HG02759 (cell line): ENCODE measurements around the gene NAIP.
"Not testable (repeated sequence)": the region's sequence is repeated elsewhere in the genome, so short reads cannot be mapped to it uniquely, and the experiment has no call there.

ENCODE experiments used
- ATAC-seq: cut with Tn5 transposase; IDR thresholded peaks from one replicate; pipeline ENCODE4 v1.9.1; 2021; ENCODE audit warnings: mild to moderate bottlenecking, moderate library complexity; ENCODE audit not compliant: unreplicated experiment

NAIP gene, protein sequence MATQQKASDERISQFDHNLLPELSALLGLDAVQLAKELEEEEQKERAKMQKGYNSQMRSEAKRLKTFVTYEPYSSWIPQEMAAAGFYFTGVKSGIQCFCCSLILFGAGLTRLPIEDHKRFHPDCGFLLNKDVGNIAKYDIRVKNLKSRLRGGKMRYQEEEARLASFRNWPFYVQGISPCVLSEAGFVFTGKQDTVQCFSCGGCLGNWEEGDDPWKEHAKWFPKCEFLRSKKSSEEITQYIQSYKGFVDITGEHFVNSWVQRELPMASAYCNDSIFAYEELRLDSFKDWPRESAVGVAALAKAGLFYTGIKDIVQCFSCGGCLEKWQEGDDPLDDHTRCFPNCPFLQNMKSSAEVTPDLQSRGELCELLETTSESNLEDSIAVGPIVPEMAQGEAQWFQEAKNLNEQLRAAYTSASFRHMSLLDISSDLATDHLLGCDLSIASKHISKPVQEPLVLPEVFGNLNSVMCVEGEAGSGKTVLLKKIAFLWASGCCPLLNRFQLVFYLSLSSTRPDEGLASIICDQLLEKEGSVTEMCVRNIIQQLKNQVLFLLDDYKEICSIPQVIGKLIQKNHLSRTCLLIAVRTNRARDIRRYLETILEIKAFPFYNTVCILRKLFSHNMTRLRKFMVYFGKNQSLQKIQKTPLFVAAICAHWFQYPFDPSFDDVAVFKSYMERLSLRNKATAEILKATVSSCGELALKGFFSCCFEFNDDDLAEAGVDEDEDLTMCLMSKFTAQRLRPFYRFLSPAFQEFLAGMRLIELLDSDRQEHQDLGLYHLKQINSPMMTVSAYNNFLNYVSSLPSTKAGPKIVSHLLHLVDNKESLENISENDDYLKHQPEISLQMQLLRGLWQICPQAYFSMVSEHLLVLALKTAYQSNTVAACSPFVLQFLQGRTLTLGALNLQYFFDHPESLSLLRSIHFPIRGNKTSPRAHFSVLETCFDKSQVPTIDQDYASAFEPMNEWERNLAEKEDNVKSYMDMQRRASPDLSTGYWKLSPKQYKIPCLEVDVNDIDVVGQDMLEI (N-terminal part only)

DNA sequence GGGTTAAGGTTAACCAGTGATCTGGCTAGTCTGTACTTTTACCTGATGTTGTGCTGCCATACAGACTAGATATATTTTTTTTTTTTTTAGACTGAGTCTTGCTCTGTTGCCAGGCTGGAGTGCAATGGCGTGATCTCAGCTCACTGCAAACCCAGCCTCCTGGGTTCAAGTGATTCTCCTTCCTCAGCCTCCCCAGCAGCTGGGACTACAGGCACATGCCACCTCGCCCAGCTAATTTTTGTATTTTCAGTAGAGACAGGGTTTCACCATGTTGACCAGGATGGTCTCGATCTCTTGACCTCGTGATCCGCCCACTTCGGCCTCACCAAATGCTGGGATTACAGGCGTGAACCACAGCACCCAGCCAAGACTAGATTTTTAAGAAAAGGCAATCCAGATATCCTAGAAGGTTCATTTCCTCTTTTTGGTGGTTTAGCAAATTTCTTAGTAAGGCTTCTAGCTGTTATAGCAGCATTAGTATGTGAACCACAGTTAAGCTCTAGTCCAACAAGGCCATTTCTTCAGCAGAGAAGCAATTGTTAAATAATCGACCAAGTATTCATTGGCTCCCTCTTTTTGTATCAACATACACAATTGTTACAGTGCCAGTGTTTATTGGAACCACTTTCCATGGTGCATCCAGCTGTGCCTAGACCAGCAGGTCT, at the start of gene NAIP:
Gene NAIP, minus strand, starts transcription at position 51 of the 665 bp plus-strand sequence. CDS start 12,424 bp downstream, outside the sequence.
- not testable (repeated sequence) for ATAC-seq

DNA sequence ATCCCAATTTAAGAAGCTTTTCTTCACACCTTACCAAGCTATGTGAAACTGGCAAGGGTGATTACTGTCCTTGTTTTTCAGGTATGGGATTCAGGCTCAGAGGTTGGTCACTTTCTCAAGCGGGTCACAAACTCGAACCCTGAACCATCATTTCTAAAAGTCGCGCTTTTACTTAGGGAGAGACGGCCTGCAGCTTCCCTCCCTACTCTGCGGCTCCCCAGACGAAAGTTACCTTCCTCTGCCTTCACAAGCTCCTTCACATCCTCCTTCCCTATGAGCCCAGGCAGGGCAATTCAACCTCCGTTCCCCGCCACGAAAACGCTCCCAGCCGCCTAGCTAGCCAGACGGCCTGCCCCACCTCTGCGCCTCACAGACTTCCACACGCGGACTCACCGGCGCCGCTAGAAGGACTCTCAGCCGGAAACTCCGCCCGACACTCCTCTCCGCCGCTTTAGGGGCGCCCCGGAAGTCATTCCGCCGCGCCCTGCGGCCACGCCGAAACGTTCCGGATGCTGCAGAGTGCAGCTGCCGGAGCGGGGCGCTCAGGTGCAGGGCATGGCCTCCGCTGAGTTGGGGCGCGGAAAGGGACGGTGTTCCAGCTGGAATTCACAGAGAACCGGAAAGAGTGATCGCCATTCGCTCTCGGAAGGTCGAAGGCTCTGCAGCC, 42.3 kb upstream of the NAIP start, which contains the start of gene GTF2H2:
Gene GTF2H2, minus strand, starts transcription at position 415 of the 667 bp plus-strand sequence. CDS start 4,913 bp downstream, outside the sequence.
- peak; percentile 98 for ATAC-seq

DNA sequence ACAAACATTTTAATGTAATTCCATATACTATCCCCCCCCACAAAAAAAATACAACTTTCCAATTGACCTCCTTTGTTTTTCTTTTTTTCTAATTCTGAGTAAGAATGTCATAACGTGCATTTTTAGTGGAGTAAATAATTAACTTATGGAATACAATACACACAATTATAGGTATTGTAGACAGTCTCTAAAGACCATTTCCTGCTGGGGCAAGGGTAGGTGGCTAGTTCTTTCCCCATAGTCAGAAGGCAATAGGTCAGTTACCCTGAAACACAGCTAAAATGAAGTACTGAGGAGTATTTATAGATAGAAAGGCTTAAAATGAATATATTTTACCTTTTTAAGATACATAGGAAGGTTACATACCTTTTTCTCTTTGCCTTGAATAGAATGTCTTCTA, 36.2 kb upstream of the NAIP start:
- not testable (repeated sequence) for ATAC-seq

DNA sequence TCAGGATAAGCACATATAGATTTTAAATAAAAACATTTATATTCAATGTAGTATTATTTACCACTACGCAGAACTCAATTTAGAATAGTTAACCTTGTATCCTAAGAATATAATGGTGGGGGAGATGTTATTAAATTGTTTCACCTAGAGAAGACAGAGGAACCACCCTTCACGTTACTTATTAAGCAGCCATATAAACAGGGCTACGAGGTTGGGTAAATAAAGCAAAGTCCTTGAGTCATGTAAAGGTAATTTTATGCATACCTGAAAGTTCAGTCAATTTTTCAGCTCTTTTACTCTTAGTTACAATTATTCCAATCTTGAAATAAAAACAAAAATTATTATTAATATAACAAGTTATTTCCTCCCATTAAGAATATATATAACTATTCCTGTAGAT, 34.3 kb upstream of the NAIP start:
- ATAC-seq, result not testable (repeated sequence)

DNA sequence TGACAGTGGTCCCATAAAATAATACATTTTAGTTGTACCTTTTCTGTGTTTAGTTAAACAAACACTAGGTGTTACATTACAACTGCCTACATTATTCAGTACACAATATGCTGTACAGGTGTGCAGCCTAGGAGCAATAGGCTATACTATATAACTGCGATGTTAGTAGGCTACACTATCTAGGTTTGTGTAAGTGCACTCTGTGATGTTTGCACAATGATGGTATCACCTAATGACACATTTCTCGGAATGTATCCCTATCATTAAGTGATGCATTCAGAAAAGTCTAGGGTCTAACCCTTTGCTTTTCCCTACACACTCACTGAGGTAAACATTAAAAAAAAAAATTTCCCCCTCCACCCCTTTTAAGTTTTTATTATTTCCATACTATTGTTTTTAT, 19.7 kb upstream of the NAIP start:
- not testable (repeated sequence) for ATAC-seq

DNA sequence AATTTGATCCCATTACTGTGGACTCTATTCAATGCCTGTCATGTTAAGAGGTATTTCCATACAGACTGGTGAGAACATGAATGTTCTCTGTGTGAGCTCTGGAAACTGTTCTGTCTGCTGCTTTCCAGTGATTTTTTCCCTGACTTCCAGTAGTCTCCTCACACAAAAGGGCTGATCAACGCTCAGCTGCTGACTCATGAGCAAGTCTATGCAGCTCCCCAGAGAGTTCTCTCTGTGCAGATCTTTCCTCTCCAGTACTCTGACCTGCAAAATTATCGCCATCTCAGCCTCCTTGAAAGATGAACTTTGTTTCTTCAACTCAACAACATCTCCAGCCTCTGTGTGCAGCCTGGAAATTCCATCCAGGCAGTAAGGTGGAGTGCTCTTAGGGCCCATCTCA, 19.0 kb upstream of the NAIP start:
- not testable (repeated sequence) for ATAC-seq

DNA sequence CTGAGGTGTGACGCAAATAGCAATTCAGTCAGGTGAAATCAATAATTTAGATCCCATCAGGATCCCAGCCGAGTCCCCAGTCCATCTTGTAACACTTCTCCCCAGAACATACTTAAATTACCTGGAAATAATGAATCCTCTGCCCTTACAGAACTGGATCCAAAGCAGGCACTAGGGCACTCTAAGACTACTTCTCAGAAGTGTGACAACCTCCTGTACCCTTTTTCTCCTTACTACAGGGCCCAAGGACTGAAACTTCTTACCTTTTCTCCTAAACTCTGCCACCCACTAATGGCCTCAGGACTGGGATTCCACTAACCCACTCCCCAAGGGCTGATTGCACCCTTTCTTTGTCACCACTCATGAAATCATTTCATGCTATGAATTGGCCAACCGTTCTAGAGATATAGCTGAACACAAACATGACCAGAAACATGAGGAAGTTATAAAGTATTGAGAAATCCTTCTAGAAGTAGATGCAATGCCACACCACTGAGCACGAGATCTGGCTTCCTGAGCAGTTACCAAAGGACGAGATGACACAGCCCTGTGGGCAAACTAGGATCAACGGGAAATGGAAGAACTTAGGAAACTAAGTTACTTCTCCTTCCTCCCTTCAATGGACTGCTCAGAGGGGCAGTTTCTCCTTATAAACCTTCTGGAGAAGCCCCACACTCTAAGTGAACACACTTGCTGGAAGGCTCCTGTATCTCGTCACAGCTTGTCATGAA, 6.1 kb upstream of the NAIP start:
- not testable (repeated sequence) for ATAC-seq

DNA sequence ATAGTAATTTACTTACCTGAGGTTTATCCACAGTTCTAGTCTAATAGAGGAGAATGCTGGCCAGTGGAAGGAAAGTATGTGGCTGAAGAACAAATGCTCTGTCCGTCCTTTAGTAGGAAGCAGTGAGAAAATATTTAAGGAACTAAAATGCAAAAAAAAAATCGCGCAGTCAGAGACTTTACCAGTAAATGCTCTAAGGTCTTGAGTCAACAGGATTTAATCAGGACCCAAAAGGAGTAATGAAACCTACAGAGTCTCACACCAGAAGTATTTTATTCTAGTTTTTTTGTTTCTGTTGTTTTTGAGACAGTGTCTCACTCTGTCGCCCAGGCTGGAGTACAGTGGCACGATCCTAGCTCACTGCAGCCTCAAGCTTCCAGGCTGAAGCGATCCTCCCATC, 4.5 kb downstream of the NAIP start:
- ATAC-seq, result not testable (repeated sequence)

DNA sequence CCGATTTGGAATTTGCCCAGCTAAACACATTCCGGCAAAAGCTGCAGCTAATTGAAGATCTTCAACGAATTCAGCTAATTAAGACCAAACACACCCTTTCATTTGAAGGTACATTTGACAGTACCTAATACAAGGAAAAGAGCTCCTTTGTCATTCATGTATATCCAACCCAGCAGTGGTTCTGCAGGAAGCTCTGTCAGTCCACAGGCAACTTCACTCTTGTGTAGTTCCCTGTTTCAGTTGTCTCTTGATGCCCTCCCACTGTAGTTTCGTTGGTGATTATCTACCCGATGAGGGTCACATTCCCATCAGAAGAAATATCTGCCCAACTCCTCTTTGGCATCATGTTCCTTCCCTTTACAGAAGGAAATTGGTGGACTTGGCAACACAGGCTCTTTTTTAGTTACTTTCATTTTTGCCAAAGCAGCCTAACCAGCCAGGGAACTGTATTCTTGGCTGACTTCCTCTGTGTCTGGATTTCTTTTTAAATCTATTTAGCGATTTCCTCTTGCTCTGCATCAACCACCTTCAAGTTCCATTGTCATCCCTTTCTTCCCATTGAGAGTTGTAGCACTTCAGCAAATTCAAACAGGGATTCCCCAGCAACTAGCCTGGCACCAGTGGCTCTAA, 6.6 kb downstream of the NAIP start:
- not testable (repeated sequence) for ATAC-seq

DNA sequence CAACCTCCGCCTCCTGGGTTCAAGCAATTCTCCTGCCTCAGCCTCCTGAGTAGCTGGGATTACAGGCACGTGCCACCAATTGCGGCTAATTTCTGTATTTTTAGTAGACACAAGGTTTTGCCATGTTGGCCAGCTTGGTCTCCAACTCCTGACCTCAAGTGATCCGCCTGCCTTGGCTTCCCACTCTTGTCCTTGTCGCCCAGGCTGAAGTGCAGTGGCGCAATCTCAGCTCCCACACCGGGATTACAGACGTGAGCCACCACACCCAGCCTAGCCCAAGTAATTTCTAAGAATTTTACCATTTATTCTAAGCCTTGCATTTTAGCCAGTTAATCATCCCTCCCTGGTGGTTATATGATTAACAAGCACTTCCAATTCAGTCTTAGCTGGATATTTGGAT, 11.0 kb downstream of the NAIP start:
- no peak for ATAC-seq

DNA sequence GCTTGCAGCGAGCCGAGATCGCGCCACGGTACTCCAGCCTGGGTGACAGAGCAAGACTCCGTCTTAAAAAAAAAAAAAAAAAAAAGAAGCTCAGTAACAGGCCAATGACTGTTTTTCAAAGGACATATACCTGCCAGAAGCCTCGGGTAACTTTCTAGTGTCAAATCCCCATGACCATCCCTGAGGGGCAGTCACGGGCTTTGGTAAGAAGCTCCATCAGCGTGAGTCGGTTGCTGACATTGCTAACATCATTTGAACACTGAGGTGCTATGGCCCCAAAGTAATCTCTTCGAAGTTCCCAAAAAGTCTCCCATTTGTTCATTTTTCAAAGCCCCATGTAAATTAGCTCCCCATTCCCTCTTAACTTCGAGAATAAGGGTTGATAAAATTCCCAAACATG, 11.6 kb downstream of the NAIP start:
- no peak for ATAC-seq

DNA sequence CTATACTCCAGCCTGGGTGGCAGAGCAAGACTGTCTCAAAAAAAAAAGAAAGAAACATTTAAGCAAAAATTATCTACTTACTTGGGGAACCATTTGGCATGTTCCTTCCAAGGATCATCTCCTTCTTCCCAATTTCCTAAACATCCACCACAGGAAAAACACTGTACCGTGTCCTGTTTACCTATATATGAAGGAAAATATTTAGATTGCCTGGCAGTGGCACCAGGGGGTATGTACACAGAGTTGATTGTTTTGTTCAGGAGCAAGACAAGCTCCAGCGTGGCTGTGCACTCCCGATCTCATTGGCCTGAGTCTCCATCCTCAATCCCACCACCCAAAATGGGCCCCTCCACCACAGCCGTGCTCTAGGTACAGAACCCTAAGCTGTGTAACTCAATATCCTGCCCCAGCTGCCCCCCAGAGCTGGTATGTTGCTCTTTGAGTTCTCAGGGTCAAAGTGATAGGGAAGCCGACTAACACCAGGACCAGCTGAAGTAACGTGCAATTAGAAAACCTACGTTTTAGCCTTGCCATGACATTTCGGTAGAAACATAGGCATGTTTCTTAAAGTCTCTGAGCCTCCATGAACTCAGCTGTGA, 13.8 kb downstream of the NAIP start:
- no peak for ATAC-seq

DNA sequence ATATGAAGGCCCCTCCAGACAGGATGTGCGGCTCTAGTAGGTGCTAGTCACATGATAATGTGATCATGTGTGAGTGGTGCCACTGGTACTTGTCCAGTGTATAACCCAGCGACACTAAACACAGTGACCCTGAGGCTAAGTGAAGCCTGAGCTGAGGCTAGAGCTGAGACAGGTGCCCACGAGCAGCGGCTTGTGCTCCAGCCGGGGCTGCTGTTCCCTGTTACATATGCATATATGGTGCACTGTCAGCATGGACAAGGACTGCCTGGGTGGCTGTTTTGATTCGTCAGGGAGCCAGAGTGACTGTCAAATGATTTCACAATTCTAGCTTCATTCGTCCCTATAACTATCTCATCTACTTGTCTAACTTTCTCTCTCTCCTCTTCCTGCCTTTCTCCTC, 18.2 kb downstream of the NAIP start:
- ATAC-seq, result not testable (repeated sequence)

DNA sequence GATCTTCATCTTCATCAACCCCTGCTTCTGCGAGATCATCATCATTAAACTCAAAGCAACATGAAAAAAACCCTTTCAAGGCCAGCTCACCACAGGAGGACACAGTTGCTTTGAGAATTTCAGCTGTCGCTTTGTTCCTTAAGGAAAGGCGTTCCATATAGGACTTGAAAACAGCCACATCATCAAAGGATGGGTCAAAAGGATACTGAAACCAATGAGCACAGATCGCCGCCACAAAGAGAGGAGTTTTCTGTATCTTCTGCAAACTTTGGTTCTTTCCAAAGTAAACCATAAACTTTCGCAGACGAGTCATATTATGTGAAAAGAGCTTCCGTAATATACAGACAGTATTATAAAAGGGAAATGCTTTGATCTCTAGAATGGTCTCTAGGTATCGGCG, 40.3 kb downstream of the NAIP start:
- ATAC-seq, result not testable (repeated sequence)

DNA sequence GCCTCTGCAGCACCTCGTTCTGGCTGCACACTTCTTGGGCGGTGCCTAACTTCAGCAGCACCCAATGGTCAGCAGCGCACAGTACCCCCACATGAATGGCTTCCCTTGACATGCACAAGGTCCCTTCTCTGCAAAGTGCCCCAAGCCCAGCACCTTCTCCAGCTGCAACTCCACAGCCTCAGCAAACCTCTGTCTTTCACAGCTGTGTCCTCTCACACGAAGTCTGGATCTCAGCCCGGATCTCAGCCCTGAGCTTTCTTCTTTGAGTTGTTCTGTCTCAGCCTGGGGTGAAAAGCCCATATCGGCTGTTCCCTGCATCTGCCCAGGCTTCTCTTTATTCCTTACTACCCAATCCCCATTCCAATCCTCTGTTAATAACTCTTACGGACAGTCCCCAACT, 57.9 kb downstream of the NAIP start:
- not testable (repeated sequence) for ATAC-seq

DNA sequence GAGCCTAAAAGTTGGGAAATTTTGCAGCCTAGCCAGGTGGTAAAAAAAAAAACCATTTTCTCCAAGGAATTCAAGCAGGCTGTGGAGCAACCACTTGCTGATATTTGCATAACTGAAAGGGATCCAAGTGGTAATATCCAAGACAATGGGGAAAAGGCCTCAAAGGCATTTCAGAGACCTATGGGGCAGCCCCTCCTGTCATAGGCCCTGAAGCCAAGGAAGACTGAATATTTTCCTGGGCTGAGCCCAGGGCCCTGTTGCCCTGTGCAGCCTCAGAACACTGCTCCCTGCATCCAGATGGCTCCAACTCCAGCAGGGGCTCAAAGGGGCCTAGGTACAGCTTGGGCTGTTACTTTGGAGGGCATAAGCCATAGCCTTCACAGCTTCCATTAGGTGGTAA, 60.6 kb downstream of the NAIP start:
- not testable (repeated sequence) for ATAC-seq

DNA sequence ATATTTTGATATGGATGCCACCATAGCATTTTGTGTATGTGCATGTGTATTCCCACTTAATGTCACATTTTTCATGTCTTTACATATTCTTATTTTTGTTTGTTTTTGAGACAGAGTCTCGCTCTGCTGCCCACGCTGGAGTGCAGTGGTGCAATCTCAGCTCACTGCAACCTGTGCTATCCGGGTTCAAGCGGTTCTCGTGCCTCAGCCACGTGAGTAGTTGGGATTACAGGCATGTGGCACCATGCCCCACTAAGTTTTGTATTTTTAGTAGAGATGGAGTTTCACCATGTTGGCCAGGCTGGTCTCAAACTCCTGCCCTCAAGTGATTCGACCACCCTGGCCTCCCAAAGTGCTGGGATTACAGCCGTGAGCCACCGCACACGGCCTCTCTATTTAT, 72.1 kb downstream of the NAIP start:
- ATAC-seq, result not testable (repeated sequence)

DNA sequence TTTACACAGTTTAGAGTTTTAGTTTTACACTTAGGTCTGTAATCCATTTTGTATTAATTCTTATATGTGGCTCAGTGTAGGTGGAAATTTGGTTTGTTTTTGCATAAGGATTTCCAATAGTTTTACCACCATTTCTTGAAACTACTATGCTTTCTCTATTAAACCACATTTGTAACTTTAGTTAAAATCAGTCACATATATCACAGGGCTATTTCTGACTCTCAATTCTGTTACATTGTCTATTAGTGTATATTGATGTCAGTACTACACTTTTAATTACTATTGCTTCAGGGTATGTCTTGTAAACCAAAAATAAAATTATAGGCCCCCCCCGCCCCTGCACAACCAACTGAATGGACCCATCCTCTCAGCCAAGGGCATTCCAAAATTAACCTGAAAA, 92.6 kb downstream of the NAIP start:
- ATAC-seq, result not testable (repeated sequence)
